ENCODE data around the gene SSBP3.
A peak's percentile ranks its signal among the peaks of the same experiment; 100 is the strongest.
"Not testable (repeated sequence)": the region's sequence is repeated elsewhere in the genome, so short reads cannot be mapped to it uniquely, and the experiment has no call there.

Gene SSBP3

GRCh38 chr1:54358503-54359168, 47.6 kb downstream of the SSBP3 start:
- FAIRE-seq (no peak), DNase-seq (ENCODE audit: extremely low spot score, insufficient read length, low read depth) (no peak)

DNA sequence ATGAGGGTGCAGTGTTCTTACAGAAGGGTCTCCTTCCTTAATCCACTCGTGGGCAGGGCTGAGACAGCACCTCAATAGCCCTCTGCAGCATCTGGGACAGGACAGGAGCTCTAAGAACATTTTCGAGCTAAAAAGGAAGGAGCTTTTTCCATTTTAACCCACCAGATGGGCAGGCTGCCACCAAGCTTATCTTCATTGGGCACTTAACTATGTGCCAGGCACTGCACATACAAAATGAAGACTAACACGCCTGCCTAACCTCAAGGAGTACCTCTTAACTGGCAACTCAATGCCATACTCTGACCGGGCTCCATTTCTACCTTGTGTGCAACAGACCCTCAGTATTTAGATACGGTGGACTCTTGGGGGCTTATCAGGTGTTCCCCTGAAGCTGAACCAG, 48.2 kb downstream of the SSBP3 start:
- DNase-seq (ENCODE audit: extremely low spot score, insufficient read length, low read depth) (no peak), FAIRE-seq (no peak)

DNA sequence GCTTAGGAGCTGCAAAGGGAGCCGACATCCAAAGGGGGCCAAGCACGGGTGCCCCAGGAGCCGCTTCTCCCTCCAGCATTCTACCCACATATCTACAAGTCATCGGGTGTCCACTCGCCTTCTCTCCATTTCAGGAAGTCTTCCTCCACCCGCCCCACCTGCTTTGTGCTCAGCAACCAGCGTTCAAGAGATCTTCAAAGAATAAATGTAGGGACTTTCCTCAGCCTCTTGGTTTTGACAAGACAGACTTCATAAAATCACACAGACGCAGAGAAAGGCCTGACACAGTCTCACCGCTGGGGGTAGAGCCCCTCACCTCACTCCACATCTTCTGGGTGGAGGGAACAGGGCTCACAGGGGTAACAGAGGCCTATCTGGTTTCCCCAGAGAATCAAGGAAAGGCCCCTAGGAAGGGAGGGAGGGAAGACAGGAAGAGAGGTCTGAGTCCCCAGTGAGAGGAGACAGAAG, 49.5 kb downstream of the SSBP3 start:
- DNase-seq (ENCODE audit: extremely low spot score, insufficient read length, low read depth) (no peak), FAIRE-seq (peak; percentile 69)

DNA sequence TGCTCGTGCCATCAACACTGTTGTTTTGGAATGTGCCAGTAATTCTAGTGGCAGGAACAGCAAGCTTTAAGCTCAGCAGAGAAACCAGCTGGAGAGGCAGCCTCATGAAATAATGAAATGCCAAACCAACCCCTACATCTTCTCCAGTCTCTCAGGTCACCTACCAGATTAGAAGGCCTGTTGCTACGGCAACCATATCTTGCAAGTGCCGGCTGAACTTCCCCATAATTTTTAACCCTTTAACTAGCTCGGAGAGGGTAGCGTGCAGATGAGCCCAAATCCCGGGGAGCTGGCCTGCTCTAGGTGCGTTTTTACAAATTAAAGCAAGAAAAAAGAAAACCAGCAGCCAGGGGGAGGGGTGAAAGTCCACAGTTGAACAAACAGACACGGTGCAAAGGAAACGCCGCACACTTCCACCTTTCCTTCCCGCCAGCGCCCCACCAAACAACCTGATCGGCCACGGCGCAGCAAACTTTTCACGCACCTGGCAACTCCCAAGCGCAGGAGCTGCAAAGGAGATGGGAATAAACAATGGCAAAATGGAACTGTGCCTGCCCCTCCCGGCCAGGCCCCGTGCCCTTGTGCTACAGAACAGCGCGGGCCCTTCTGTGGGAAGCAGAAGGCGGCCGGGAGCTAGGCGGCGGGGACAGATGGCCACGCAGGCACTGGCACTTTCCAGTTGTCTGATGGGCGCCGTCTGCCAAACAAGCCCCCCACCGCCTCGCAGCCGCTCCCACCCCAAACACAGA, 50.1 kb downstream of the SSBP3 start:
- DNase-seq (ENCODE audit: extremely low spot score, insufficient read length, low read depth) (no peak), FAIRE-seq (no peak)

GRCh38 chr1:54354899-54355298, 51.3 kb downstream of the SSBP3 start:
- FAIRE-seq: no peak
- DNase-seq (ENCODE audit: extremely low spot score, insufficient read length, low read depth): no peak

DNA sequence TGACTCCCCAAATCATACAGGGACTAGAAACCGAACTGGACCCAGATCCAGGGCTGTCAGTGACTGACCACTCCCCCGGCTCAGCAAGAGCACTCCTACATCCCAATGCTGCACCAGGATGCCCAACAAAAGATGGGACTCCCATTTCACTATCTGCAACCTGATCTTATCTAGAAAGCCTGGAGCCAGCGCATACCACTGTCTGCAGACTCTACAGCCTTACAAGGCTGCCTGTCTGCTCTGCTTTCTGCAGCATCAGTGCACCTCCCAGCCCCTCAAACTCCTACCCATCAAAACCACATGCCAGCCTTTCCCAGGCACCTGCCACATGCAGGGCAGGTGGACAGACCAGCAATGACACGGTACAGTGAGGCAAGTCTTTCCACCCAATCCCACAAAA, 52.2 kb downstream of the SSBP3 start:
- no peak for FAIRE-seq
- no peak for DNase-seq (ENCODE audit: extremely low spot score, insufficient read length, low read depth)

- no peak for FAIRE-seq
- no peak for DNase-seq (ENCODE audit: extremely low spot score, insufficient read length, low read depth)
Observed at GRCh38 chr1:54352755-54353154, 53.4 kb downstream of the SSBP3 start.

GRCh38 chr1:54350360-54350759, 55.8 kb downstream of the SSBP3 start:
- DNase-seq (ENCODE audit: extremely low spot score, insufficient read length, low read depth) (no peak), FAIRE-seq (no peak)

DNA sequence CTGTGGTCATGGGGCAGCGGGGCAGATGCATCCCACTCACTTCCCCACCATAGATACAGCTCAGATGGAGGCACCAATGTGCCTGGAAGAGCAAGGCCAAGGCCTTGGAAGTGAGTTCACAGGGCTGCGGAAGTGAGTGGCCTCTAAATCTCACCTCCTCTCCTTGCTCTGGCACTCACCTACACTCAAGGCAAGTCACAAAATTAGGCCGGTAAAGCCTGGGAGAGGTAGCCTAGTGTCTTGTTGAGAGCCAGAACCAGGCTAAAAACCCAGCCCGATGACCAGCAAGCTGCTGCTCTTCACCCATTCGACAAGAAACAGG, 57.5 kb downstream of the SSBP3 start:
- FAIRE-seq: no peak
- no peak for DNase-seq (ENCODE audit: extremely low spot score, insufficient read length, low read depth)

DNA sequence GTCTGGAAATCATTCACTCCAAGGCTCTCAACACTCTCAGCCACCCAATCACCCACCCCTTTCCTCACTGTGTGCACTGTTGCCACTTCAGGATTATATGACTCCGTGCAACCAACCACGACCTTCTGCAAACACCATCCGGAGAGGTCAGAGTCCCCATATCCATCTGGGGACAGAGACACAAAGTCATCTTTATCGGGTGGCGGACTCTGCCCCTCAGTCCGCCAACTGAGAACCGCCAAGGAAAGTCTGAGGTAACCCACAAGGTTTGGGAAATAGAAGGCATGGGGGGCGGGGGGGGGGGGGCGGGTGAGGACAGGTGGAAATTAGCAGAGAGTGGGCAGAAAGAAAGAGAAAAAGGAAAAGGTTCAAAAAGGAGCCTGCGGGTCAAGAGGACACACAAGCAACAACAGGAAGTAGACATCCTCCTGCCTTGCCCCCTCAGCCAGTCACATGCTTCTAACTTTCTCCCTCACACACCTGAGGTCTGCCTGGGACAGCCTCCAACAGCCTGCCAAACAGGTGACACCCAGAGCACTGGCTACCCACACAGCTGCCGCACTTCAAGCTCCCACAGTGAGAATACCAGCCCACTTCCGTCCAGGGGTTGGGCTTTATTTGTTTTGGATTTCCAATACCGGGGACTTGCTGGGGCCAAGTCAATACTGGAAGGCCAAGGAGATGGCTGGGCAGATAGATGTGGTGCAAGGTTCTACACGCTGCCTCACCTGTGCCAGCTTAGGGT, 58.1 kb downstream of the SSBP3 start:
- no peak for FAIRE-seq
- no peak for DNase-seq (ENCODE audit: extremely low spot score, insufficient read length, low read depth)

GRCh38 chr1:54347261-54347954, 58.8 kb downstream of the SSBP3 start:
- no peak for DNase-seq (ENCODE audit: extremely low spot score, insufficient read length, low read depth)
- FAIRE-seq: no peak

DNA sequence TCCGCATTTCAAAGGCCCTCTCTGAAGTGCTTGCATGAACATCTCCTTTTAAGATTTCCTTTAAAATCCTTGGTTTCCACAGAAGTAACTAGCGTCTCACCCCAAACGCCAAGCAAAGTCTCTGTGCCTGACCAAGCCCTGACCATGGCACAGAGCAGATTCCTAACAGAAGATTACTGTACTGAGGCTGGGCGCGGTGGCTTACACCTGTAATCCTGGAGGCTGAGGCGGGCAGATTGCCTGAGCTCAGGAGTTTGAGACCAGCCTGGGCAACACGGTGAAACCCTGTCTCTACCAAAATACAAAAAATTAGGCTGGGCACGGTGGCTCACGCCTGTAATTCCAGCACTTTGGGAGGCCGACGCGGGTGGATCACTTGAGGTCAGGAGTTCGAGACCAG, 60.6 kb downstream of the SSBP3 start:
- not testable (repeated sequence) for DNase-seq (ENCODE audit: extremely low spot score, insufficient read length, low read depth); FAIRE-seq

DNA sequence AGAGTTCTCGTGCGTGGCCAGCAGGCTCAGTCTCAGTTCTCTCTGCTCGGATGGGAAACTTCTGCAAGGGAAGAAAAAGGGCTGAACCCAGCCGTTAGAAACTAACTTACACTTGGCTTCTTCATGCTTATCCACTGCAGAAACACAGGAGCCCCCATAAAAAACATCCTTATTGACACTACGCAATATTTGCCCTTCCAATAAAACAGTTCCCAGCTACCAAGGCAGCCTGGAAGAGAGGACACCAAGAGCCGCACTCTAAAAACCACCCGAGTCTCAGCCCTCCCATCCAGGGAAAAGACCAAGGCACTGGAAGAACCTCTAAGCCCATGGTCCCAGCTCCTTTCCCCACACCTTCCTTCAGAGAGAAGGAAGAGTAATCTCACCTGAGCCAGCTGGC, 61.1 kb downstream of the SSBP3 start:
- FAIRE-seq: no peak

GRCh38 chr1:54342742-54343687, 63.2 kb downstream of the SSBP3 start:
- DNase-seq (ENCODE audit: extremely low spot score, insufficient read length, low read depth) (no peak), FAIRE-seq (no peak)

More for the DNA sequence above, 61.1 kb downstream of the SSBP3 start:
- no peak for DNase-seq (ENCODE audit: extremely low spot score, insufficient read length, low read depth)

DNA sequence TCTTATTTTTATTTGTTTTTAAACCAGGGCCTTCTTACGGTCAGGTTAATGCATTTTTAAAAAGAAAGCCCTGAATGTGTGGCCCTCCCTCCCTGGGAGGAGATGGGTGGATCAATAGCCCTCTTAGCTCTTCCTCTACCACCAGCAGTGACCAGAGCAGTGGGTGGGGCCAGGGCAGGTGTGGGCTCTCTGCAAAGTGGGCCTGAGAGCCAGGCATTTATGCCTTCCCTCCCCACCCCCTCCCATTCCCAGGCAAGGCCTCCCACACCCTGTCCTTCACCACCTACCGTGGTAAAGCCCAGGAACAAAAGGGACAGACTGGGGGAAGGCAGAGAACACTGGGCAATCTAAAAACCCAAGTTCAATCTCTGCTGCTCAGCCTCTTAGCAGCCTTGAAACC, 63.9 kb downstream of the SSBP3 start:
- no peak for DNase-seq (ENCODE audit: extremely low spot score, insufficient read length, low read depth)
- no peak for FAIRE-seq

- FAIRE-seq (no peak), DNase-seq (ENCODE audit: extremely low spot score, insufficient read length, low read depth) (no peak)
Observed at GRCh38 chr1:54341763-54342162, 64.4 kb downstream of the SSBP3 start.

DNA sequence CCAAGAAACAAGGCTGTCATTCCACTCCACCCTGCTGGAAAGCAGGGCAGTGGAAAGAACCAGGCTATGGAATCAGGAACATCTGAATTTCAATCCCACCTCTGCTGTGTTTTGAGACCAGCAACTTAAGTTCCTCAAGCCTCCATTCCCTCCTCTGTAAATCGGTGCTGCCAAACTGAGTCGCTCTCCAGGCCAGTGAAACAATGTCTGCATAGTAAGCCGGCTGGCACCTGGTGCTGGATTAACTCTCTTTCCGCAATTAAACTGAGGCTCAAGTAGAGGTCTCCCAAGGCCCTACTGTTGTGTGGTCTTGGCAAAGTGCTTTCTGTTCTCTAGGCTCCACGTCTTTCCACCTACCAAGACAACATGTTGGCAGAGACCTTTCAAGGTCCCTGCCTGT, 65.3 kb downstream of the SSBP3 start:
- no peak for DNase-seq (ENCODE audit: extremely low spot score, insufficient read length, low read depth)
- FAIRE-seq: no peak

GRCh38 chr1:54340434-54340833, 65.8 kb downstream of the SSBP3 start:
- DNase-seq (ENCODE audit: extremely low spot score, insufficient read length, low read depth) (no peak), FAIRE-seq (no peak)

DNA sequence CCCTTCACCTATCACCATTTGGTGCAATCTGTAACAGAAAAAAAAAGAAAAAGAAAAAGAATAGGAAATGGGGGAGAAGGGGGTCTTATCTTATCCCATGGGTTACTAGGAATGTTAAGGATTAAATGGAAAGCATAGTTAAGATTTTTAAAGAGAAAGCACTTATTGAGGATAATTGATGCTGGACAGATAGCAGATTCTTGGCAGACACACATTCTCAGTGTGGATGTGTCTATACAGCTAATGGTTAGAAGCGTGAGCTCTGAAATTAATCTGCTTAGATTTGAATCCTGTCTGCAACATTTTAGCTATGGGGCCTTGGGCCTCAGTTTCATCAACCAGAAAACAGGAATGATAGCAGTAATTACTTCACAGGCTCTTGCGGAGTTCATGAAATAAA, 67.1 kb downstream of the SSBP3 start:
- DNase-seq (ENCODE audit: extremely low spot score, insufficient read length, low read depth) (no peak), FAIRE-seq (no peak)

DNA sequence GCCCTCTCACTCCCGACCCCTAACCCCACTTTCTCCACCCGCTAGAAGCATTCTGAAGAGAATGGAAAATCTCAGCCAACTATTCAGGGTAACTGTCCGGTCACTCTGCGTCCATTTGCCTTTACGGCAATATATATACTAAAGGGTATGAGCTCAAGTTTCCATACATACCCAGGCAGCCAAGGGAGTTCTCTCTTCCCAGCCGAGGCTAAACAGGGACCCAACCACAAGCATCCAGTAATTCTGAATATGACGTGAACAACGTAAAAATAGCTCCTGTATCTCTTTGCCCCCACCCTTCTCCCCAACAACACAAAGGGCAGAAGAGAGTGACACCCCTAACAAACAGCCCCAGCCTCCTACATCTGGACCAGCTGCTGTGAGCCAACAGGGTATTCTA, 67.7 kb downstream of the SSBP3 start:
- FAIRE-seq (no peak), DNase-seq (ENCODE audit: extremely low spot score, insufficient read length, low read depth) (no peak)
